H9 (cell line): ENCODE measurements around the gene YTHDC1. TPM values are rescaled to one million over a fixed set of nuclear protein-coding genes. Genes with fewer than 3 reads are reported as not detected.

ENCODE experiments used
- DNase-seq: peaks from one replicate; pipeline ENCODE4 v3.0.0-alpha.2; 2017
- H2AFZ ChIP-seq: one replicate; pipeline ENCODE4 v1.6.1; 2013; ENCODE audit warnings: mild to moderate bottlenecking, low read length, control low read depth, moderate library complexity
- H2AK5ac ChIP-seq: 2 replicates; pipeline ENCODE4 v1.6.1; 2013; ENCODE audit warnings: low read length, control low read depth, mixed read lengths; ENCODE audit not compliant: insufficient read length
- H2BK120ac ChIP-seq: one replicate; pipeline ENCODE4 v1.6.1; 2013; ENCODE audit warnings: low read depth, mild to moderate bottlenecking, low read length, control low read depth, inconsistent platforms; ENCODE audit not compliant: poor library complexity, severe bottlenecking
- H2BK12ac ChIP-seq: 2 replicates; pipeline ENCODE4 v1.6.1; 2013; ENCODE audit warnings: low read length, control low read depth, mixed read lengths, low read depth; ENCODE audit not compliant: insufficient read length
- H2BK15ac ChIP-seq: 2 replicates; pipeline ENCODE4 v1.6.1; 2013; ENCODE audit warnings: low read depth, low read length, control low read depth
- H2BK20ac ChIP-seq: one replicate; pipeline ENCODE4 v1.6.1; 2013; ENCODE audit warnings: low read depth, mild to moderate bottlenecking, low read length, control low read depth, inconsistent platforms; ENCODE audit not compliant: poor library complexity, severe bottlenecking
- H2BK5ac ChIP-seq: 2 replicates; pipeline ENCODE4 v1.6.1; 2013; ENCODE audit warnings: low read length, control low read depth, mixed read lengths; ENCODE audit not compliant: insufficient read length
- H3K14ac ChIP-seq: 2 replicates; pipeline ENCODE4 v1.6.1; 2013; ENCODE audit warnings: low read length, control low read depth; ENCODE audit not compliant: insufficient read depth
- H3K18ac ChIP-seq: 2 replicates; pipeline ENCODE4 v1.6.1; 2013; ENCODE audit warnings: low read depth, mild to moderate bottlenecking, mixed read lengths, low read length, control low read depth; ENCODE audit not compliant: insufficient read length
- H3K23ac ChIP-seq: 2 replicates; pipeline ENCODE4 v1.6.1; 2013; ENCODE audit warnings: low read length, control low read depth, mixed read lengths, low read depth; ENCODE audit not compliant: insufficient read length
- H3K23me2 ChIP-seq: 2 replicates; pipeline ENCODE4 v1.6.1; 2013; ENCODE audit warnings: low read depth, mild to moderate bottlenecking, mixed read lengths, low read length, control low read depth; ENCODE audit not compliant: insufficient read length, poor library complexity, severe bottlenecking
- H3K27ac ChIP-seq: 2 replicates; pipeline ENCODE4 v1.5.1; 2013; ENCODE audit warnings: low read length, control low read depth, mixed read lengths, low read depth; ENCODE audit not compliant: insufficient read length
- H3K27me3 ChIP-seq: 2 replicates; pipeline ENCODE4 v1.6.1; 2013; ENCODE audit warnings: low read length, control low read depth, inconsistent platforms; ENCODE audit not compliant: insufficient read depth
- H3K4ac ChIP-seq: 2 replicates; pipeline ENCODE4 v1.6.1; 2013; ENCODE audit warnings: low read depth, mild to moderate bottlenecking, control low read depth, inconsistent platforms, low read length, moderate library complexity
- H3K4me1 ChIP-seq: 2 replicates; pipeline ENCODE4 v1.6.1; 2013; ENCODE audit warnings: low read length, control low read depth, inconsistent platforms; ENCODE audit not compliant: insufficient read depth
- H3K4me2 ChIP-seq: 2 replicates; pipeline ENCODE4 v1.6.1; 2013; ENCODE audit warnings: low read length, control low read depth, mixed read lengths; ENCODE audit not compliant: insufficient read length, insufficient read depth
- H3K56ac ChIP-seq: 2 replicates; pipeline ENCODE4 v1.6.1; 2013; ENCODE audit warnings: low read depth, mild to moderate bottlenecking, mixed read lengths, low read length, control low read depth; ENCODE audit not compliant: insufficient read length
- H3K79me1 ChIP-seq: 2 replicates; pipeline ENCODE4 v1.6.1; 2013; ENCODE audit warnings: low read depth, mild to moderate bottlenecking, moderate library complexity, low read length, control low read depth, inconsistent platforms; ENCODE audit not compliant: insufficient read depth, poor library complexity, severe bottlenecking
- H3K79me2 ChIP-seq: 2 replicates; pipeline ENCODE4 v1.6.1; 2013; ENCODE audit warnings: low read length, control low read depth, inconsistent platforms; ENCODE audit not compliant: insufficient read depth
- H3K9ac ChIP-seq: 2 replicates; pipeline ENCODE4 v1.6.1; 2013; ENCODE audit warnings: low read length, control low read depth, mixed read lengths; ENCODE audit not compliant: insufficient read length; ENCODE audit errors: extremely low read depth
- H3K9me3 ChIP-seq: one replicate; pipeline ENCODE4 v1.6.1; 2013; ENCODE audit warnings: low read depth, low read length, inconsistent platforms; ENCODE audit not compliant: control insufficient read depth
- H3T11ph ChIP-seq: one replicate; pipeline ENCODE4 v1.6.1; 2013; ENCODE audit warnings: mild to moderate bottlenecking, low read length, control low read depth, inconsistent platforms
- H4K20me1 ChIP-seq: one replicate; pipeline ENCODE4 v1.6.1; 2013; ENCODE audit not compliant: control insufficient read depth, insufficient read length, insufficient read depth
- H4K5ac ChIP-seq: 2 replicates; pipeline ENCODE4 v1.6.1; 2013; ENCODE audit warnings: low read depth, mild to moderate bottlenecking, mixed read lengths, low read length, control low read depth; ENCODE audit not compliant: insufficient read length
- H4K8ac ChIP-seq: replicated peaks from 2 replicates; pipeline ENCODE4 v1.6.1; 2013; ENCODE audit warnings: low read length, control low read depth, mixed read lengths, low read depth; ENCODE audit not compliant: insufficient read length
- H4K91ac ChIP-seq: 2 replicates; pipeline ENCODE4 v1.6.1; 2013; ENCODE audit warnings: low read depth, mild to moderate bottlenecking, moderate library complexity, mixed read lengths, low read length, control low read depth; ENCODE audit not compliant: insufficient read length
- H3K27ac Mint-ChIP-seq, 3 experiments: 2 replicates in 2 of 3; 3 replicates in 1 of 3; pipeline ENCODE4 v1.8.0; 2020 to 2021; ENCODE audit warnings: mixed read lengths in 3 of 3, mild to moderate bottlenecking in 1 of 3, moderate library complexity in 1 of 3
- H3K27me3 Mint-ChIP-seq: 2 replicates; pipeline ENCODE4 v1.8.0; 2021; ENCODE audit warnings: low read depth, mild to moderate bottlenecking, moderate library complexity, mixed read lengths
- H3K36me3 Mint-ChIP-seq, 3 experiments: 2 replicates in 2 of 3; 3 replicates in 1 of 3; pipeline ENCODE4 v1.8.0; 2020 to 2021; ENCODE audit warnings: low read depth in 3 of 3, mixed read lengths in 3 of 3; ENCODE audit not compliant: insufficient read depth in 1 of 3
- H3K4me1 Mint-ChIP-seq, 2 experiments: 2 replicates each; pipeline ENCODE4 v1.8.0; 2020; ENCODE audit warnings: mixed read lengths in 2 of 2
- H3K4me3 Mint-ChIP-seq, 2 experiments: 2 replicates in 1 of 2; 3 replicates in 1 of 2; pipeline ENCODE4 v1.8.0; 2020 to 2021; ENCODE audit warnings: mild to moderate bottlenecking in 2 of 2, mixed read lengths in 2 of 2, moderate library complexity in 1 of 2
- H3K9me3 Mint-ChIP-seq, 2 experiments: 2 replicates in 1 of 2; 3 replicates in 1 of 2; pipeline ENCODE4 v1.8.0; 2020; ENCODE audit warnings: mild to moderate bottlenecking in 2 of 2, mixed read lengths in 2 of 2, moderate library complexity in 1 of 2
- WGBS: extraction: QIAGEN DNeasy Blood & Tissue Kit; methylation state at CpG from one replicate; pipeline ENCODE4 v1.1.7; 2013; ENCODE audit warnings: missing lambda C conversion rate, low lambda C conversion rate, mixed read lengths; ENCODE audit not compliant: insufficient read length; ENCODE audit errors: extremely low coverage; 5-methylcytosine and 5-hydroxymethylcytosine counted together
- total RNA-seq: library from RNA; stranded (reverse); gene quantifications from 2 replicates; pipeline ENCODE4 v1.2.1, GENCODE V29; 2021
- TF ChIP-seq, protein P1 (sequence below): fragments of 200-600 bp; sonication (generic); conservative IDR thresholded peaks from 3 replicates; pipeline ENCODE4 v1.8.0; 2021; ENCODE audit warnings: antibody characterized with exemption, mild to moderate bottlenecking

Gene YTHDC1
- total RNA-seq, 1 experiment from 2014 or later = 158 TPM

- H3K79me1 ChIP-seq = no peaks in the 10 kb centered on the region
- H4K5ac ChIP-seq = no peak overlapping the region
- H3T11ph ChIP-seq = no peak overlapping the region
- H3K4me3 Mint-ChIP-seq = 0 out of 5 replicates have a peak overlapping the region, but pooled peaks of 1 of the 2 experiments have one; percentile 11
- H3K14ac ChIP-seq = no peak overlapping the region
- H3K36me3 Mint-ChIP-seq = peaks cover 9 to 29% (median 19%) of the 10 kb centered on the region in 3 experiments; a peak in 6 of 7 replicates
- H3K27me3 ChIP-seq = no peaks in the 10 kb centered on the region
- no peak overlapping the region for H3K23ac ChIP-seq
- H3K4ac ChIP-seq = no peak overlapping the region
- peaks cover 47% of the 10 kb centered on the region for H3K79me2 ChIP-seq
- H3K27ac ChIP-seq = no peak overlapping the region
- TF ChIP-seq, protein P1, sequence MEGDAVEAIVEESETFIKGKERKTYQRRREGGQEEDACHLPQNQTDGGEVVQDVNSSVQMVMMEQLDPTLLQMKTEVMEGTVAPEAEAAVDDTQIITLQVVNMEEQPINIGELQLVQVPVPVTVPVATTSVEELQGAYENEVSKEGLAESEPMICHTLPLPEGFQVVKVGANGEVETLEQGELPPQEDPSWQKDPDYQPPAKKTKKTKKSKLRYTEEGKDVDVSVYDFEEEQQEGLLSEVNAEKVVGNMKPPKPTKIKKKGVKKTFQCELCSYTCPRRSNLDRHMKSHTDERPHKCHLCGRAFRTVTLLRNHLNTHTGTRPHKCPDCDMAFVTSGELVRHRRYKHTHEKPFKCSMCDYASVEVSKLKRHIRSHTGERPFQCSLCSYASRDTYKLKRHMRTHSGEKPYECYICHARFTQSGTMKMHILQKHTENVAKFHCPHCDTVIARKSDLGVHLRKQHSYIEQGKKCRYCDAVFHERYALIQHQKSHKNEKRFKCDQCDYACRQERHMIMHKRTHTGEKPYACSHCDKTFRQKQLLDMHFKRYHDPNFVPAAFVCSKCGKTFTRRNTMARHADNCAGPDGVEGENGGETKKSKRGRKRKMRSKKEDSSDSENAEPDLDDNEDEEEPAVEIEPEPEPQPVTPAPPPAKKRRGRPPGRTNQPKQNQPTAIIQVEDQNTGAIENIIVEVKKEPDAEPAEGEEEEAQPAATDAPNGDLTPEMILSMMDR = no peak
- H3K18ac ChIP-seq = no peak overlapping the region
- no peak overlapping the region for H2AFZ ChIP-seq
- H3K4me1 Mint-ChIP-seq = peaks cover 41 to 63% of the 10 kb centered on the region in 2 experiments
- no CpG with 5 or more reads among the region's 5 CpGs for WGBS
- H3K27me3 Mint-ChIP-seq = no peaks in the 10 kb centered on the region
- H3K27ac Mint-ChIP-seq = peak overlapping the region; percentile 1 to 20 (median 12); a peak in 4 of 7 replicates
- no peak overlapping the region for H2BK5ac ChIP-seq
- H2AK5ac ChIP-seq = no peak overlapping the region
- H3K4me1 ChIP-seq = no peaks in the 10 kb centered on the region; the same call in 1 of the 2 replicates
- H2BK15ac ChIP-seq = no peak overlapping the region
- H4K91ac ChIP-seq = no peak overlapping the region
- H2BK20ac ChIP-seq = no peak overlapping the region
- no peak overlapping the region for H2BK12ac ChIP-seq
- H3K9me3 ChIP-seq = no peaks in the 10 kb centered on the region
- no peak for DNase-seq
- no peak overlapping the region for H4K8ac ChIP-seq
- no peak overlapping the region for H3K4me2 ChIP-seq
- no peaks in the 10 kb centered on the region for H3K23me2 ChIP-seq
- no peaks in the 10 kb centered on the region for H4K20me1 ChIP-seq
- no peaks in the 10 kb centered on the region for H3K9me3 Mint-ChIP-seq
- no peak overlapping the region for H3K56ac ChIP-seq
- H3K9ac ChIP-seq = no peak overlapping the region
- H2BK120ac ChIP-seq = no peak overlapping the region
These were observed 7.8 kb downstream of the YTHDC1 start for GRCh38 chr4:68342134-68342533.
